GM10248 (cell line): ENCODE data around the gene TEK.

Source experiments
- CTCF ChIA-PET: fragments of 300-600 bp; sonication (Branson Sonifier 250); formaldehyde crosslinking; extraction: SDS; loops from one replicate; lab custom pipeline; 2021; ENCODE audit warnings: antibody characterized with exemption; lab: Yijun Ruan, JAX
- POLR2A ChIA-PET: fragments of 350-650 bp; sonication (Branson Sonifier 250); formaldehyde crosslinking; extraction: SDS; loops from one replicate; lab custom pipeline; 2020; ENCODE audit warnings: antibody characterized with exemption; lab: Yijun Ruan, JAX
- DNase-seq: peaks from one replicate; pipeline ENCODE4 v3.0.0; 2012; ENCODE audit errors: extremely low spot score
- TF ChIP-seq, protein P1 (sequence below): IDR thresholded peaks from 2 replicates; pipeline ENCODE4 v1.5.1; 2012; ENCODE audit warnings: mild to moderate bottlenecking, low read depth; ENCODE audit errors: extremely low read depth, missing control alignments, control extremely low read depth

The TEK gene

DNA sequence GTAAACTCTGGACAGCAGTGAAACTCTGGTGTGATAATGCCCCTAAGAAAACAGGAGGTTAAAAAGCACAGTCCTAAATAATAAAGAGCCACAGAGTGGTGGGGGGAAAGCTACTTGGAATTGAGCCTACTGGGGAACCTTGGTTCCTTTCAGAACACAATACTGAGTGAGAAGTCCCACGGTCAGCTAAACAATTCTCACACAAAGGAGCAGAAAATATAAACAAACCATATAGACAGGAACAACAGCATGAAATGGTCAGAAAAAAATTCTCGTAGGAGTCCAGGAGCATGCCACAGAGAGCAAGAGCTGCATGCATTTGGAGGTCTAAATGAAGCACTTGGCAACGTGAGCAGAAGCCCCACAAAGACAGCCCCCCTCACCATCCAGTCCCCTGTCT is 56.0 kb downstream of the TEK start:
- ChIA-PET CTCF (no interaction called here), POLR2A (no interaction called here)
- no peak for DNase-seq
- TF ChIP-seq, protein P1, sequence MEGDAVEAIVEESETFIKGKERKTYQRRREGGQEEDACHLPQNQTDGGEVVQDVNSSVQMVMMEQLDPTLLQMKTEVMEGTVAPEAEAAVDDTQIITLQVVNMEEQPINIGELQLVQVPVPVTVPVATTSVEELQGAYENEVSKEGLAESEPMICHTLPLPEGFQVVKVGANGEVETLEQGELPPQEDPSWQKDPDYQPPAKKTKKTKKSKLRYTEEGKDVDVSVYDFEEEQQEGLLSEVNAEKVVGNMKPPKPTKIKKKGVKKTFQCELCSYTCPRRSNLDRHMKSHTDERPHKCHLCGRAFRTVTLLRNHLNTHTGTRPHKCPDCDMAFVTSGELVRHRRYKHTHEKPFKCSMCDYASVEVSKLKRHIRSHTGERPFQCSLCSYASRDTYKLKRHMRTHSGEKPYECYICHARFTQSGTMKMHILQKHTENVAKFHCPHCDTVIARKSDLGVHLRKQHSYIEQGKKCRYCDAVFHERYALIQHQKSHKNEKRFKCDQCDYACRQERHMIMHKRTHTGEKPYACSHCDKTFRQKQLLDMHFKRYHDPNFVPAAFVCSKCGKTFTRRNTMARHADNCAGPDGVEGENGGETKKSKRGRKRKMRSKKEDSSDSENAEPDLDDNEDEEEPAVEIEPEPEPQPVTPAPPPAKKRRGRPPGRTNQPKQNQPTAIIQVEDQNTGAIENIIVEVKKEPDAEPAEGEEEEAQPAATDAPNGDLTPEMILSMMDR = no peak

- DNase-seq = no peak
- POLR2A ChIA-PET = no interaction called here
- TF ChIP-seq, protein P1 = no peak
- CTCF ChIA-PET = interaction anchor here (1.2 kb wide), 1 partner anchor 13 kb away, joined by 3 read pairs; no protein-coding TSS in a partner anchor
Measured at GRCh38 chr9:27165670-27166069, 56.6 kb downstream of the TEK start.

- TF ChIP-seq, protein P1 = no peak
- CTCF ChIA-PET = interaction anchor here (1.4 to 1.6 kb wide), 2 partner anchors 12 to 15 kb away, joined by 4 to 5 read pairs; no protein-coding TSS in a partner anchor
- POLR2A ChIA-PET = no interaction called here
- no peak for DNase-seq
Measured at GRCh38 chr9:27168496-27168895, 59.5 kb downstream of the TEK start.

DNA sequence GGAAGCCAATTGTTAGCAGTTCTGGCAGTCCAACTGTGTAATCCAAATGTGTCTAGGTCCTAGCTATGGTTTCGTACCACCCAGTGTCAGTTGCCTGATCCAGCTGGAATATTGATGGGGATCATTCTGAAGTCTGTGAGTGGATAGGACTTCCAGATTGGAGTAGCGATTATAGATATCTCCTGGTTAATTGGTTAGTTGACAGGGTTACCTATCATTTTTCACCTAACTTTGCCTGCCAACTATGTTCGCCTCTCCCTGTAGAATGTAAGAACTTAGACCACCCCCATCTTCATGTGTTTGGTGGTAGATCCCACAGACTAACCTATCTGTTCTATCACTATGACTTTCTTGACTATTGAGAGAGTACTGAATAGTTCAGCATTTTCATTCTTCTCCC is 59.9 kb downstream of the TEK start:
- CTCF ChIA-PET = interaction anchor here (1.4 to 1.6 kb wide), 2 partner anchors 11 to 14 kb away, joined by 4 to 5 read pairs; no protein-coding TSS in a partner anchor
- POLR2A ChIA-PET = no interaction called here
- TF ChIP-seq, protein P1 = no peak
- no peak for DNase-seq

GRCh38 chr9:27176971-27177370 is 67.9 kb downstream of the TEK start:
- ChIA-PET CTCF (no interaction called here), POLR2A (no interaction called here)
- no peak for DNase-seq
- TF ChIP-seq, protein P1 = no peak

DNA sequence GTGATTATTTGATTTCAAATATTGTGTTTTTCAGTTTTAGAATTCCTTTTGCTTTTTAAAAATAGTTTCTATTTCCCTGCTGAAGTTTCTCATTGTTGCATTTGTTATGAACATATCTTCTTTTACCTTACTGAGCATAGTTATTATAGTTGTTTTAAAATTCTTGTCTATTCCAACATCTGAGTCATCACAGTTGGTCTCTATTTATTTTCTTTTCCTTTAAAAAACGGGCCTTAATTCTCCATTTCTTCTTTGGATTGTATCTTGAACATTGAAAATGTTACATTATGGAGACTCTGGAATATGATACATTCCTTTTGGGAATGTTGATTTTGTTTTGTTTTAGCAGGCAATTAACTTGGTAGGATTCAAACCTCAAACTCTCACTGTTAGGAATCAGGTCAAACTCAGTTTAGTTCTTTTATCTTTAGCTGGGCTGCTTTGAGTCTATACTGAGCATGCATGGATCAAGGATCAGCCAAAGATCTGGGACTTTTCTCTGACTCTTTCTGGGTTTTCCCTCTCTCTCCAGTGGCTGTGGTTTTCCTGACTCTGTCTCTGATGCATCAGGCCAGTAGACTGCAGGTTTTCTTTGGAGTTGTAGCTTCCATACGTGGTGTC is 70.3 kb downstream of the TEK start:
- CTCF ChIA-PET = interaction anchor here (1.0 to 1.2 kb wide), 3 partner anchors 11 to 34 kb away, joined by 3 to 4 read pairs (median 4); no protein-coding TSS in a partner anchor
- POLR2A ChIA-PET = no interaction called here
- TF ChIP-seq, protein P1 = no peak
- DNase-seq = no peak
